GM21381 (cell line): ENCODE data around the gene SCUBE1.

Experiments used
- ATAC-seq: cut with Tn5 transposase; IDR thresholded peaks from one replicate; pipeline ENCODE4 v1.9.1; 2021; ENCODE audit warnings: mild to moderate bottlenecking, moderate library complexity; ENCODE audit not compliant: unreplicated experiment

The SCUBE1 gene

GRCh38 chr22:43262990-43263644, 80.1 kb downstream of the SCUBE1 start:
- no peak for ATAC-seq

GRCh38 chr22:43260331-43261231, 82.6 kb downstream of the SCUBE1 start:
- no peak for ATAC-seq

GRCh38 chr22:43257961-43258360, 85.2 kb downstream of the SCUBE1 start:
- no peak for ATAC-seq

- ATAC-seq, result no peak
Measured at GRCh38 chr22:43257549-43257948, 85.6 kb downstream of the SCUBE1 start.

- ATAC-seq, result no peak
Measured at GRCh38 chr22:43256976-43257545, 86.1 kb downstream of the SCUBE1 start.

GRCh38 chr22:43256569-43256968, 86.6 kb downstream of the SCUBE1 start:
- ATAC-seq, result no peak

GRCh38 chr22:43255299-43255698, 87.9 kb downstream of the SCUBE1 start:
- ATAC-seq, result no peak

- no peak for ATAC-seq
Measured at GRCh38 chr22:43253839-43254238, 89.3 kb downstream of the SCUBE1 start.

- ATAC-seq, result no peak
Measured at GRCh38 chr22:43252319-43252718, 90.9 kb downstream of the SCUBE1 start.

GRCh38 chr22:43249789-43250471, 93.2 kb downstream of the SCUBE1 start:
- no peak for ATAC-seq

GRCh38 chr22:43247546-43248260, 95.5 kb downstream of the SCUBE1 start:
- ATAC-seq, result no peak

- ATAC-seq, result no peak
Measured at GRCh38 chr22:43246188-43246587, 97.0 kb downstream of the SCUBE1 start.

GRCh38 chr22:43245717-43246116, 97.5 kb downstream of the SCUBE1 start:
- no peak for ATAC-seq

GRCh38 chr22:43244803-43245527, 98.2 kb downstream of the SCUBE1 start:
- ATAC-seq, result no peak

- ATAC-seq, result no peak
Measured at GRCh38 chr22:43244402-43244801, 98.8 kb downstream of the SCUBE1 start.

- no peak for ATAC-seq
Measured at GRCh38 chr22:43243324-43243723, 99.8 kb downstream of the SCUBE1 start.

- ATAC-seq, result no peak
Measured at GRCh38 chr22:43242627-43243026, 100.5 kb downstream of the SCUBE1 start.

GRCh38 chr22:43241699-43242386, 101.3 kb downstream of the SCUBE1 start:
- no peak for ATAC-seq

- no peak for ATAC-seq
Measured at GRCh38 chr22:43241138-43241597, 102.0 kb downstream of the SCUBE1 start.
